NCI-H128 (cell line): ENCODE measurements around the gene MYO3A.
A peak's percentile ranks its signal among the peaks of the same experiment; 100 is the strongest.

Experiments used
- DNase-seq: peaks from one replicate; lab custom pipeline; 2025; ENCODE audit not compliant: unreplicated experiment; lab: John Stamatoyannopoulos, UW

Gene MYO3A, protein sequence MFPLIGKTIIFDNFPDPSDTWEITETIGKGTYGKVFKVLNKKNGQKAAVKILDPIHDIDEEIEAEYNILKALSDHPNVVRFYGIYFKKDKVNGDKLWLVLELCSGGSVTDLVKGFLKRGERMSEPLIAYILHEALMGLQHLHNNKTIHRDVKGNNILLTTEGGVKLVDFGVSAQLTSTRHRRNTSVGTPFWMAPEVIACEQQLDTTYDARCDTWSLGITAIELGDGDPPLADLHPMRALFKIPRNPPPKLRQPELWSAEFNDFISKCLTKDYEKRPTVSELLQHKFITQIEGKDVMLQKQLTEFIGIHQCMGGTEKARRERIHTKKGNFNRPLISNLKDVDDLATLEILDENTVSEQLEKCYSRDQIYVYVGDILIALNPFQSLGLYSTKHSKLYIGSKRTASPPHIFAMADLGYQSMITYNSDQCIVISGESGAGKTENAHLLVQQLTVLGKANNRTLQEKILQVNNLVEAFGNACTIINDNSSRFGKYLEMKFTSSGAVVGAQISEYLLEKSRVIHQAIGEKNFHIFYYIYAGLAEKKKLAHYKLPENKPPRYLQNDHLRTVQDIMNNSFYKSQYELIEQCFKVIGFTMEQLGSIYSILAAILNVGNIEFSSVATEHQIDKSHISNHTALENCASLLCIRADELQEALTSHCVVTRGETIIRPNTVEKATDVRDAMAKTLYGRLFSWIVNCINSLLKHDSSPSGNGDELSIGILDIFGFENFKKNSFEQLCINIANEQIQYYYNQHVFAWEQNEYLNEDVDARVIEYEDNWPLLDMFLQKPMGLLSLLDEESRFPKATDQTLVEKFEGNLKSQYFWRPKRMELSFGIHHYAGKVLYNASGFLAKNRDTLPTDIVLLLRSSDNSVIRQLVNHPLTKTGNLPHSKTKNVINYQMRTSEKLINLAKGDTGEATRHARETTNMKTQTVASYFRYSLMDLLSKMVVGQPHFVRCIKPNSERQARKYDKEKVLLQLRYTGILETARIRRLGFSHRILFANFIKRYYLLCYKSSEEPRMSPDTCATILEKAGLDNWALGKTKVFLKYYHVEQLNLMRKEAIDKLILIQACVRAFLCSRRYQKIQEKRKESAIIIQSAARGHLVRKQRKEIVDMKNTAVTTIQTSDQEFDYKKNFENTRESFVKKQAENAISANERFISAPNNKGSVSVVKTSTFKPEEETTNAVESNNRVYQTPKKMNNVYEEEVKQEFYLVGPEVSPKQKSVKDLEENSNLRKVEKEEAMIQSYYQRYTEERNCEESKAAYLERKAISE (N-terminal part only)

GRCh38 chr10:25933653-25934608, at the start of gene MYO3A:
Gene MYO3A, plus strand, starts transcription at chr10:25934229. Its CDS starts 17,882 bp downstream, at chr10:25952111.
- no peak for DNase-seq

- DNase-seq: no peak
Measured at GRCh38 chr10:25888627-25889026, 45.4 kb upstream of the MYO3A start.

- no peak for DNase-seq
Measured at GRCh38 chr10:25890995-25891394, 43.0 kb upstream of the MYO3A start.

- no peak for DNase-seq
Measured at GRCh38 chr10:25895856-25896255, 38.2 kb upstream of the MYO3A start.

DNA sequence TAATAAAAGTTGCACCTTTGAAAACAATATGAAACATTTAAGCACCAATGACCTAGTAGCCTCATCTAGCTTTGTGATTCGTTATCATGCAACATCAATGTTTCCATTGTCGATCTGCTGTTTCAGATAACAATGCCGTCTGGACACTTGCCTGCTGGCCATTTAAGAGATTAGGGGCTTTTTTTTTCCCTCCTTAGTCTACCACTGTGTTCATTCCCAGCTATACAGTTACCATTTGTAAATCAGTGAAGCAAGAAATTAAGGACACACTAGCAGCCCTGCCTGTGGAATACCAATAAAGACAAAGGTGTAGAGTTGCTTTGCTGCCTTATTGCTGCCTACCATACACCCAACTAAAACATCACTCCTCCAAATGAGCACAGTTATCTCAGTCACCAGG, 37.6 kb upstream of the MYO3A start:
- DNase-seq: no peak

DNA sequence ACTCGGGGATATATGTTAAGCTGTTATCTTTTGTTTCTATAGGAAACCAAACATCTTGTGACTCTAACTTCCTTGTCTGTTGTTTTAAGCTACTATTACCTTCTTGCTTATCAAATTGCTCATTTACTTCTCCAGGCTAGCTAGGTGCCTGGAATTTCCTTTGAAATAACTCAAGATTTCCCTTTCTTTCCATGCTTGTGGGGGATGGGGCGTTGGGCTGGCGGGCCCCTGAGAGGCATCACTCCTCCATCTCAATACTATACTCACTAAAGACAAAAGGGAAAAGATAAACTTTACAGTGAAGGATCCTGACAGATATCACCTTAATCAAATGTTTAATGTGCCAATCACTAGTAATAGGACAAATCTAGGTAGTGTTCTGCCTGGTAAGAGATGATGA, 34.7 kb upstream of the MYO3A start:
- no peak for DNase-seq

GRCh38 chr10:25901199-25901598, 32.8 kb upstream of the MYO3A start:
- no peak for DNase-seq

- no peak for DNase-seq
Measured at GRCh38 chr10:25902002-25902401, 32.0 kb upstream of the MYO3A start.

- DNase-seq: no peak
Measured at GRCh38 chr10:25907261-25907660, 26.8 kb upstream of the MYO3A start.

GRCh38 chr10:25912866-25913265, 21.2 kb upstream of the MYO3A start:
- DNase-seq: no peak

- DNase-seq: no peak
Measured at GRCh38 chr10:25914776-25915175, 19.3 kb upstream of the MYO3A start.

GRCh38 chr10:25934621-25935139, 651 bp downstream of the MYO3A start:
- DNase-seq: peak; percentile 12

GRCh38 chr10:25938405-25938804, 4.4 kb downstream of the MYO3A start:
- DNase-seq: no peak

- no peak for DNase-seq
Measured at GRCh38 chr10:25944771-25945170, 10.7 kb downstream of the MYO3A start.

GRCh38 chr10:25952857-25953256, 18.8 kb downstream of the MYO3A start:
- DNase-seq: no peak

- DNase-seq: no peak
Measured at GRCh38 chr10:25954851-25955250, 20.8 kb downstream of the MYO3A start.

- DNase-seq: no peak
Measured at GRCh38 chr10:25959540-25960232, 25.7 kb downstream of the MYO3A start.

GRCh38 chr10:25965584-25965983, 31.6 kb downstream of the MYO3A start:
- DNase-seq: no peak

- no peak for DNase-seq
Measured at GRCh38 chr10:25966844-25967243, 32.8 kb downstream of the MYO3A start.
